Astrocyte (in vitro differentiated cells and primary cell): ENCODE results near the gene ZFYVE1. TPM values are rescaled to one million over a fixed set of nuclear protein-coding genes. Genes with fewer than 3 reads are reported as not detected.

Source experiments
- DNase-seq: peaks from one replicate; pipeline ENCODE4 v3.0.0-alpha.2; 2010; ENCODE audit warnings: low read depth
- FAIRE-seq: peaks from 2 replicates; lab custom pipeline; 2011; peaks lifted over from hg19 to GRCh38; lab: Jason Lieb, UNC
- H2AFZ ChIP-seq: 2 replicates; pipeline ENCODE4 v1.6.0; 2012; ENCODE audit warnings: low read depth, low read length, inconsistent platforms
- H3K27ac ChIP-seq: 2 replicates; pipeline ENCODE4 v1.5.1; 2011; ENCODE audit warnings: low read depth, low read length, inconsistent platforms
- H3K27me3 ChIP-seq: 2 replicates; pipeline ENCODE4 v1.6.0; 2011; ENCODE audit warnings: low read length, inconsistent platforms; ENCODE audit not compliant: insufficient read depth
- H3K36me3 ChIP-seq: 2 replicates; pipeline ENCODE4 v1.5.1; 2011; ENCODE audit warnings: low read length, inconsistent platforms; ENCODE audit not compliant: insufficient read depth
- H3K4me1 ChIP-seq: 2 replicates; pipeline ENCODE4 v1.5.1; 2011; ENCODE audit warnings: low read length, inconsistent platforms; ENCODE audit not compliant: insufficient read depth
- H3K4me2 ChIP-seq: 2 replicates; pipeline ENCODE4 v1.6.0; 2012; ENCODE audit warnings: low read length, inconsistent platforms
- H3K4me3 ChIP-seq: 2 replicates; pipeline ENCODE4 v1.5.1; 2011; ENCODE audit warnings: low read depth, mild to moderate bottlenecking, low read length, inconsistent platforms; ENCODE audit not compliant: insufficient read depth
- H3K79me2 ChIP-seq: 2 replicates; pipeline ENCODE4 v1.6.0; 2012; ENCODE audit warnings: mild to moderate bottlenecking, low read length, inconsistent platforms; ENCODE audit not compliant: insufficient read depth
- H3K9ac ChIP-seq: 2 replicates; pipeline ENCODE4 v1.6.0; 2012; ENCODE audit warnings: mild to moderate bottlenecking, low read length, inconsistent platforms
- H3K9me3 ChIP-seq: 2 replicates; pipeline ENCODE4 v1.5.1; 2012; ENCODE audit warnings: low read depth, mild to moderate bottlenecking, low read length, inconsistent platforms; ENCODE audit not compliant: insufficient read depth
- H4K20me1 ChIP-seq: 2 replicates; pipeline ENCODE4 v1.6.0; 2012; ENCODE audit warnings: low read length, inconsistent platforms; ENCODE audit not compliant: insufficient read depth
- H3K27ac Mint-ChIP-seq: one replicate; pipeline ENCODE4 v1.8.0; 2021; ENCODE audit warnings: mild to moderate bottlenecking, mixed read lengths; ENCODE audit not compliant: unreplicated experiment
- H3K27me3 Mint-ChIP-seq: one replicate; pipeline ENCODE4 v1.8.0; 2021; ENCODE audit warnings: low read depth, mixed read lengths; ENCODE audit not compliant: unreplicated experiment
- H3K36me3 Mint-ChIP-seq: one replicate; pipeline ENCODE4 v1.8.0; 2021; ENCODE audit warnings: low read depth, mixed read lengths; ENCODE audit not compliant: unreplicated experiment
- H3K4me1 Mint-ChIP-seq: one replicate; pipeline ENCODE4 v1.8.0; 2021; ENCODE audit warnings: low read depth, mixed read lengths; ENCODE audit not compliant: unreplicated experiment
- H3K4me3 Mint-ChIP-seq: one replicate; pipeline ENCODE4 v1.8.0; 2021; ENCODE audit warnings: mild to moderate bottlenecking, moderate library complexity, mixed read lengths; ENCODE audit not compliant: unreplicated experiment
- H3K9me3 Mint-ChIP-seq: one replicate; pipeline ENCODE4 v1.8.0; 2021; ENCODE audit warnings: mild to moderate bottlenecking, mixed read lengths; ENCODE audit not compliant: unreplicated experiment
- CTCF ChIP-seq: IDR thresholded peaks from 2 replicates; pipeline ENCODE4 v1.5.1; 2011; ENCODE audit warnings: low read depth, mild to moderate bottlenecking, inconsistent platforms, low read length, moderate library complexity; ENCODE audit not compliant: insufficient read depth
- EZH2 ChIP-seq: IDR thresholded peaks from 2 replicates; pipeline ENCODE4 v1.6.1; 2012; ENCODE audit warnings: mild to moderate bottlenecking, low read length, inconsistent platforms; ENCODE audit not compliant: insufficient read depth
- total RNA-seq: library from RNA; stranded (reverse); gene quantifications from 2 replicates; pipeline ENCODE4 v1.2.1, GENCODE V29; 2021

The ZFYVE1 gene
- total RNA-seq, 1 donor from 2014 or later: 34.3 TPM

- no peaks in the 10 kb centered on the region for H3K4me1 Mint-ChIP-seq
- peaks cover 27% of the 10 kb centered on the region for H3K36me3 Mint-ChIP-seq
- no peak overlapping the region for H3K9ac ChIP-seq
- DNase-seq: no peak
- H4K20me1 ChIP-seq: peaks cover 25% of the 10 kb centered on the region
- TF ChIP-seq CTCF: no peak
- TF ChIP-seq EZH2: no peak
- H3K9me3 Mint-ChIP-seq: no peaks in the 10 kb centered on the region
- H3K4me1 ChIP-seq: no peaks in the 10 kb centered on the region
- peaks cover 22% of the 10 kb centered on the region for H3K36me3 ChIP-seq
- H3K4me2 ChIP-seq: no peak overlapping the region
- no peak overlapping the region for H3K4me3 ChIP-seq
- no peak overlapping the region for H3K27ac Mint-ChIP-seq
- no peak for FAIRE-seq
- H2AFZ ChIP-seq: no peak overlapping the region
- H3K79me2 ChIP-seq: no peaks in the 10 kb centered on the region
- H3K27me3 Mint-ChIP-seq: no peaks in the 10 kb centered on the region
- no peak overlapping the region for H3K27ac ChIP-seq
- H3K9me3 ChIP-seq: no peaks in the 10 kb centered on the region
- no peaks in the 10 kb centered on the region for H3K27me3 ChIP-seq
- H3K4me3 Mint-ChIP-seq: no peak overlapping the region
These were observed 40.7 kb downstream of the ZFYVE1 start for GRCh38 chr14:72986214-72986613.

DNA sequence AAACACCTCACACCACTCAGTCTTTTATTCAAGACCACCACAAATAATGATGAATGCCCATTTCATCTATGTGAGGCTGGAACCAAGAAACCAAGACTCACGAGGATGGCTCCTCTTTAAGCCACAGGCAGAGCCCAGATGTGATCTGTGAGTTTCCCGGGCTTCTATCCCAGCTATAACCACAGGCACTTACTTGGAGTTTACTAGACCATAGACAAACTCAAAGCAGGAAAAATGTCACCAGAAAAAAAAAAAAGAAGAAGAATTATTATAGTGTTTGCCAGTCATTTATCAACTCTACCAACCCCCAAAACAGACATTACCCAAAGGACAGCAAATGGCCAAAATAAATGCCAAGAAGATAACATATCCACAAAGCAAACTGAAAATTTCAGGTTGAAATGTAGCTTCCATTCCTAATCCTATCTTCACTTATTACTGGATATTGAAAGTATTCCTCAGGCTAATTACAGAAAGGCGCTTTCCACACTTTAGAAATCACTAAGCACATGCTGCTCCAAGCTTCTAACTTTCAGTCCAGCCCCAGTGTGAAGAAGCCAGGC lies 44.7 kb downstream of the ZFYVE1 start:
- Histone ChIP-seq H3K27ac (no peak overlapping the region), H3K79me2 (no peaks in the 10 kb centered on the region), H3K4me3 (no peak overlapping the region), H3K27me3 (no peaks in the 10 kb centered on the region), H4K20me1 (peaks cover 30% of the 10 kb centered on the region), H3K4me1 (no peaks in the 10 kb centered on the region), H3K36me3 (peaks cover 32% of the 10 kb centered on the region), H3K9ac (no peak overlapping the region), H2AFZ (no peak overlapping the region), H3K9me3 (no peaks in the 10 kb centered on the region), H3K4me2 (no peak overlapping the region)
- Mint-ChIP-seq H3K27me3 (no peaks in the 10 kb centered on the region), H3K4me1 (no peaks in the 10 kb centered on the region), H3K27ac (no peak overlapping the region), H3K9me3 (no peaks in the 10 kb centered on the region), H3K36me3 (peaks cover 33% of the 10 kb centered on the region), H3K4me3 (no peak overlapping the region)
- peak; percentile 31 for DNase-seq
- no peak for FAIRE-seq
- no peak for TF ChIP-seq CTCF
- TF ChIP-seq EZH2: no peak

GRCh38 chr14:72980863-72981262 lies 46.0 kb downstream of the ZFYVE1 start:
- Mint-ChIP-seq H3K4me1 (no peaks in the 10 kb centered on the region), H3K36me3 (peaks cover 35% of the 10 kb centered on the region), H3K4me3 (no peak overlapping the region), H3K27ac (no peak overlapping the region), H3K27me3 (no peaks in the 10 kb centered on the region), H3K9me3 (no peaks in the 10 kb centered on the region)
- no peaks in the 10 kb centered on the region for H3K4me1 ChIP-seq
- H2AFZ ChIP-seq: no peak overlapping the region
- no peak for FAIRE-seq
- H3K4me2 ChIP-seq: no peak overlapping the region
- no peak overlapping the region for H3K4me3 ChIP-seq
- DNase-seq: no peak
- no peak overlapping the region for H3K27ac ChIP-seq
- no peaks in the 10 kb centered on the region for H3K79me2 ChIP-seq
- H4K20me1 ChIP-seq: peaks cover 26% of the 10 kb centered on the region
- no peak overlapping the region for H3K9ac ChIP-seq
- no peaks in the 10 kb centered on the region for H3K9me3 ChIP-seq
- no peaks in the 10 kb centered on the region for H3K27me3 ChIP-seq
- peaks cover 33% of the 10 kb centered on the region for H3K36me3 ChIP-seq
- TF ChIP-seq CTCF (no peak), EZH2 (no peak)
